Heart left ventricle (tissue), 16 donors: ENCODE results near the gene GNB1L. TPM values are rescaled to one million over a fixed set of nuclear protein-coding genes. Genes with fewer than 3 reads are reported as not detected.

Experiments
- ATAC-seq, 4 donors: fragments of 200-7000 bp; cut with Tn5 transposase; one replicate each; pipeline ENCODE4 v1.9.1; 2020 to 2022; ENCODE audit warnings: moderate library complexity in 4 of 4, mild to moderate bottlenecking in 3 of 4, moderate number of reproducible peaks in 1 of 4
- DNase-seq, 5 donors: peaks; one replicate each; pipeline ENCODE4 v3.0.0-alpha.2; 2020
- H3K27ac ChIP-seq, 12 donors: fragments of 200-600 bp; sonication (generic) in 4 of 12; one replicate each; pipeline versions ENCODE4 v1.5.0 to v1.8.0; 2016 to 2022; ENCODE audit warnings: mild to moderate bottlenecking in 2 of 12
- H3K27me3 ChIP-seq, 9 donors: fragments of 200-600 bp; sonication (generic) in 2 of 9; one replicate each; pipeline versions ENCODE4 v1.5.1 to v1.8.0; 2016 to 2022; ENCODE audit warnings: mild to moderate bottlenecking in 3 of 9
- H3K36me3 ChIP-seq, 9 donors: fragments of 200-600 bp; sonication (generic) in 2 of 9; one replicate each; pipeline versions ENCODE4 v1.5.0 to v1.8.0; 2018 to 2022; ENCODE audit warnings: mild to moderate bottlenecking in 2 of 9
- H3K4me1 ChIP-seq, 12 donors: fragments of 200-600 bp; sonication (generic) in 4 of 12; one replicate each; pipeline versions ENCODE4 v1.5.0 to v1.8.0; 2016 to 2022; ENCODE audit warnings: mild to moderate bottlenecking in 3 of 12
- H3K4me3 ChIP-seq, 12 donors: fragments of 200-600 bp; sonication (generic) in 4 of 12; one replicate each; pipeline versions ENCODE4 v1.5.0 to v1.8.0; 2017 to 2022; ENCODE audit warnings: mild to moderate bottlenecking in 9 of 12, moderate library complexity in 4 of 12
- H3K9me3 ChIP-seq, 12 donors: fragments of 200-600 bp; sonication (generic) in 4 of 12; one replicate each; pipeline versions ENCODE4 v1.5.0 to v1.8.0; 2016 to 2022; ENCODE audit warnings: mild to moderate bottlenecking in 1 of 12
- CTCF ChIP-seq, 12 donors: fragments of 200-600 bp; sonication (generic) in 4 of 12; IDR thresholded peaks; one replicate each; pipeline versions ENCODE4 v1.5.0 to v1.8.0; 2018 to 2022; ENCODE audit warnings: antibody characterized with exemption in 12 of 12, mild to moderate bottlenecking in 5 of 12
- POLR2A ChIP-seq, 2 donors: fragments of 450-650 bp; IDR thresholded peaks; one replicate each; pipeline ENCODE4 v1.6.1; 2017; ENCODE audit warnings: antibody characterized with exemption in 2 of 2, mild to moderate bottlenecking in 2 of 2, moderate library complexity in 2 of 2
- WGBS, 4 donors: extraction: QIAGEN DNeasy Blood & Tissue Kit in 2 of 4; methylation state at CpG; one replicate each; pipeline versions ENCODE4 v1.1.5 to v1.1.7; 2013 to 2018; 5-methylcytosine and 5-hydroxymethylcytosine counted together
- intact Hi-C, 10 donors: fragments of 100-400 bp; cut with DNase I; formaldehyde crosslinking; loops; one replicate each; pipeline versions ENCODE4 v1.11.1 to v1.14.2; 2022
- polyA plus RNA-seq, 2 donors: library from polyadenylated mRNA; stranded (reverse); fragments of 200-250 nt; gene quantifications; one replicate each; pipeline ENCODE4 v1.2.3, GENCODE V29; 2013
- total RNA-seq, 9 donors: library from RNA; depleted of rRNA in 2 of 9; stranded (reverse); fragments of >200 nt in 2 of 9; fragmentation: NEBNext Ultra II Directional in 3 of 9; extraction: Animal tissue kit (Norgen Biotek cat#: 25700) in 3 of 9; gene quantifications; one replicate each; pipeline versions ENCODE4 v1.1.0 to v1.2.4, GENCODE V29; 2016 to 2023
- donor health status: ischemic (EF 13 %, LVEDD 7.1; RV severe dilation, severe dysfunction).
- donor health status: healthy with polysubstance abuse.
- donor health status: DM: no; HTN: yes; CAD: no.
- donor health status: DM: no; HTN: no; CAD: no.
- donor health status: ischemic (EF 25% LVEDD 6.9; RV normal size, moderate dysfunction).
- donor health status: ischemic (EF 25% LVEDD 5.7; RV mildly dilated, moderate dysfunction).
- donor health status: healthy.
- donor health status: DM: yes; HTN: yes; CAD: no.
- donor health status: ischemic (EF 35%, LVEDD 5.7; RV mildly dilated, moderate dysfunction).
- donor health status: nonischemic (EF 11% LVEDD 7.7; RV severe dilation, severe dysfunction).
- donor health status: DM: yes; HTN: yes; CAD: no.
- donor health status: PGD.
- donor health status: ischemic (EF 29% LVEDD 5.4; RV normal size, mild dysfunction).
- donor health status: nonischemic (EF 23%, LVEDD 6.1; RV moderate dilation, normal function).

Gene GNB1L
- total and polyA plus RNA-seq, 11 donors, result 1.6 to 9.2 (median 2.4) TPM

- Histone ChIP-seq H3K4me3 (no peak overlapping the region), H3K9me3 (no peaks in the 10 kb centered on the region), H3K4me1 (peaks cover 0 to 23% (median 11%) of the 10 kb centered on the region in 12 donors), H3K36me3 (no peaks in the 10 kb centered on the region), H3K27ac (no peak overlapping the region), H3K27me3 (peaks cover 0 to 18% (median 0%) of the 10 kb centered on the region in 9 donors)
- ATAC-seq, result no peak
- no peak for TF ChIP-seq POLR2A (IDR thresholded peaks at IDR 0.05)
- TF ChIP-seq CTCF (IDR thresholded peaks at IDR 0.05), result no peak
- intact Hi-C loops, result loop anchor here in 1 of 10 donors (5.0 kb wide), 1 partner anchor 105 kb away; the partner anchor contains the start of genes GNB1L and RTL10
- WGBS, 4 donors, result 86 to 96% (median 89%) methylated on average over 9 to 12 of the region's 12 CpGs
- no peak for DNase-seq
These were observed 107.1 kb downstream of the GNB1L start for GRCh38 chr22:19747551-19747950.

- Histone ChIP-seq H3K36me3 (no peaks in the 10 kb centered on the region), H3K9me3 (no peaks in the 10 kb centered on the region), H3K4me1 (peaks cover 0 to 23% (median 11%) of the 10 kb centered on the region in 12 donors), H3K4me3 (no peak overlapping the region), H3K27ac (no peak overlapping the region), H3K27me3 (peaks cover 0 to 14% (median 0%) of the 10 kb centered on the region in 9 donors)
- 85 to 91% (median 89%) methylated on average over 3 to 13 of the region's 13 CpGs for WGBS, 4 donors
- intact Hi-C loops, result loop anchor here in 1 of 10 donors (5.0 kb wide), 1 partner anchor 106 kb away; the partner anchor contains the start of genes GNB1L and RTL10
- TF ChIP-seq CTCF (IDR thresholded peaks at IDR 0.05) (no peak), POLR2A (IDR thresholded peaks at IDR 0.05) (no peak)
- DNase-seq (no peak), ATAC-seq (no peak)
These were observed 107.9 kb downstream of the GNB1L start for GRCh38 chr22:19746726-19747125.

- peak overlapping the region in 9 of 12 donors; percentile 6 to 80 (median 46) for H3K27ac ChIP-seq
- intact Hi-C loops, result loop anchor here in 1 of 10 donors (5.0 kb wide), 1 partner anchor 107 kb away; the partner anchor contains the start of genes GNB1L and RTL10
These were observed 109.2 kb downstream of the GNB1L start for GRCh38 chr22:19745155-19746101.

More at GRCh38 chr22:19745155-19746101, 109.2 kb downstream of the GNB1L start:
- Histone ChIP-seq H3K27me3 (peaks cover 0 to 6% (median 0%) of the 10 kb centered on the region in 9 donors), H3K4me1 (peaks cover 0 to 23% (median 11%) of the 10 kb centered on the region in 12 donors), H3K4me3 (no peak overlapping the region), H3K36me3 (no peaks in the 10 kb centered on the region), H3K9me3 (no peaks in the 10 kb centered on the region)
- 44 to 65% (median 48%) methylated on average over 13 to 24 of the region's 24 CpGs for WGBS, 4 donors
- peak; percentile 75 to 92 (median 78) for DNase-seq
- ATAC-seq, result peak; percentile 87 to 95 (median 92)
- TF ChIP-seq POLR2A (IDR thresholded peaks at IDR 0.05), result no peak
- no peak for TF ChIP-seq CTCF (IDR thresholded peaks at IDR 0.05)
